Ecto neural progenitor cell (in vitro differentiated cells): ENCODE measurements around the gene ALDH3B2.
"Not testable (repeated sequence)": the region's sequence is repeated elsewhere in the genome, so short reads cannot be mapped to it uniquely, and the experiment has no call there.

Experiments used
- DNase-seq: peaks from one replicate; pipeline ENCODE4 v3.0.0-alpha.2; 2018; ENCODE audit warnings: low spot score

The ALDH3B2 gene

DNA sequence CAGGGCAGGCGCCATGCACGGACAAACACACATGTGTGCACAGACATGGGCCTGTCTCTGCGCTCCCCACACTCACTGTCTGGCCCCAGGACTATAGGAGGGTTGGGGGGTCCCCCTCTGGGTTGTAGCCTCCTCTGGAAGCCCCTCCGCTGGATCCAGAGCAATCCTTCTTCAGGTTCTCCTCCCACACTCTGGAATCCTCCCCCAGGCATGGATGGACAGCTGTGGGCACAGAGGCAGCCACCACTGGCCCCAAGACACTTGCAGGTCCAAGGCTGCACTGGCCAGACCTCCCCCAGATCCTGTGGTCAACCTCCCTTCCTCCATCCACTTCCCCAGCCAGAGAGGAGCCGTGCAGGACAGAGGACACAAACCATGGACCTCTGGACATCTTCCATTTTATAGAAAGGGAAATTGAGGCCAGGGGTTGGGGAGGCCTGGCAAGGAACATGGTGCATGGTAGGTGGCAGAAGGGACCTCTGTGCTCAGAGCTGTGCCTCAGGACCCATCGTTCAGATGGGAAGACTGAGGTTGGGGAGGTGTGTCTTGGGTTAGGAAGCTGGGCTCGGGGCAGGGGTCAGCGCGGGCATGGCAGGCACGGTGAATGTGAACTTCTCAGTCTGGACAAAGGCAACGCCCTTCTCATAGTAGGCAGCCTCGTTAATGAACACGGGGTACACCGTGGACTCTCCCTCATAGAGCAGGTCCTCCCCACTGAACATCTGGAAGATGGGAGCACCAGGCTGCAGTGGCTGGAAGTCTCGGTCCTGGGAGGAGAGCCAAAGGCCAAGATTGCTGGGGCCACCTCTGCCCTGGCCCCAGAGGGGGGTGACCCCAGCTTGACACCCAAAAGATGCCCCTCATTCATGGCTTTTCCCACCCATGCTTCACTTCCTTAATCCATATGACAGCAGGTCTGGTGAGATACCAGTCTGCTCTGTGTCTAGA is 32.0 kb downstream of the ALDH3B2 start:
- DNase-seq = no peak

DNA sequence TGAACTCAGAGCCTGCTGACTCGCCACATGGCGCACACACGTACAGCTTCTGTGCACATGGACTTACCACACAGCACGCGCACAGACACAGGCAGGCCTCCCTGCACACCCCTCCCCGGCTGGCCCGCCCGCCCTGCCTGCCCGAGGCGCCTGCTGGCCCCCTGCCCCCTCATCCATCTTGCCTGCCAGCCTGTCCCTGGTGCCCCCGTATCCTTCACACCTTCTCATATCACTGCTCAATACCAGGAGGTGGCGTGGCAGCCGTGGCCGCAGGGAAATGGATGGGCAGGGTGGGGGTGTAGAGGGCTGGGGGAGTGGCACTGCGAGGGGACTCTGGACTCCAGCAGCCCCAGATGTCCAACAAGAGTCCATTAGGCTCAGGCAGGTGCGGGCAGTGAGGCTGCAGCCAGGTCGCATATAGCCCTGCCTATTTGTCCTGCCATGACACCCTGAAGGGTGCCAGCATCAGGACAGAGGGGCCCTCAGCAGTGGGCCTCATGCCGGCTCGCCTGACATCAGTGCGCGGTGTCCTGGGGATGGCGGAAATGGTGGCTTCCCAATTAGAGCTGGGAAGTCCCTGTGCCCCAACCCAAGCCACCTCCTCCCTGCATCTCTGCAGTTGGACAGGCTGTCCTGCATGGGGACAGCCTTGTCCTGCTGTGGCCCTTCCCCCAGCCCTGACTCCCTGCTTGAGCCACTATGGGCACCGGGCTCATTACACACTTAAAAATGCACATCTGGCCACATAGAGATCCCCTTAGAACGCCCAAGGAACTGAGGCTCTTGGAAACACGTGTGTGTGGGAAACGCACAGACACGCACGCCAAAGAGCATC is 32.9 kb downstream of the ALDH3B2 start:
- DNase-seq = peak; percentile 44

DNA sequence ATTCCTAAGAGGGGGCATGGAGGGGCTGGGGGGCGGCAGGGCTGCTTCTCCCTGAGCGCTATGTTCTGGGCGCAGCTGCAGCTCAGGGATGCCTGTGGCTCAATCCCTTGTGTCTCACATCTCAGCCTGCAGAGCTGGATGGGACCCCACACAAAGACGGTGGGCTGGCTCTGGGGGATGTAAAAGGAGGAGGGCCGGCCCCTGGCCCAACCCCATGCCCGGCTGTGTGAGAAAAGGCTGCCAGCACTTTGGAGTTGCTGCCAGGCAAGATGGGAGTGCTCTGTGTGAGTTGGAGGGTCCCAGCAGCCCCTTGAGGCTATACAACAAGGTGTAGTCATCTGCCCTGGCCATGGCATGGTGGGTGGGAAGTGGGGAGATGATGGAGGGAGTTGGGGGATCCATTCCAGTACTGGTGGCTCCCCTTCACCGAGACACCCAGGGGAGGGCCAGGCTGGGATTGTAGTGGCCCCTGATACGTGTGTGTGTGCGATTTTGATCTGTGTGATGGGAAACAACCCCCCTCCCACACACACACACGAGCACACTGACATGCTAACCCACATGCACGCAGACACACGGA is 33.6 kb downstream of the ALDH3B2 start:
- DNase-seq = peak; percentile 52

DNA sequence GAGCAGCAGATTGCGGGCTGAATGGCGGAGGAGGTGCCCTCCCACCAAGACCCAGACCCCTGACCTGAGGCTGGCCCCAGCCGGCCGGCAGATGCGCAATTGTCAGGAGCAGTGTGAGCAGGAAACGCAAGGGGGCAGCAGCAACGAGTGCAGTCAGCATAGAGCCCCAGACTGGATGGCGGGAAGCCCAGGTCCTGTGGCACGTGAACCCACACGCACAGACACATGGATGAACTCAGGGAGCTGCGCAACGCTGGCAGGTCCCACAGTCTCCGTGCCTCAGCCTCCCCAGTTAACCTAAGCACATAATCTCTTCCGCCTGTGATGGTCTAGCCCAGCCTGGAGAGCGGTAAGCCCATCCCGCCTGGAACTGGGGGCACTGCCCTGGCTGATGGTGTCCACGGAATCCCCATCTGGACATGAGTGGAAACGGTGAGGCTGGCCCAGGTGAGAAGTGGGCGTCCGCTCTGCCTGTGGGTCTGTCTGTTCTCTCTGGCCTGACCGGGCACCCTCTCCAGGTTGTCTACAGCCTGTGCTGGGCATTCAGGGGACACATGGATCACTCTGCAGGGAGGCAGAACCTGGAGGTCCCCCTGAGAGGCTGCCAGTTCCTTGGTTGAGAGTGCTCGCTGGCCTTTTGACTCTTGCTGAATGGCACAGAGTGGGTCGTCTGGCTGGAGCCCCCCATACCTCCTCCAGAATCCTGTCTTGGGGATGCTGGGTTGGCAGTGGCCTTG is 34.2 kb downstream of the ALDH3B2 start:
- peak; percentile 84 for DNase-seq

DNA sequence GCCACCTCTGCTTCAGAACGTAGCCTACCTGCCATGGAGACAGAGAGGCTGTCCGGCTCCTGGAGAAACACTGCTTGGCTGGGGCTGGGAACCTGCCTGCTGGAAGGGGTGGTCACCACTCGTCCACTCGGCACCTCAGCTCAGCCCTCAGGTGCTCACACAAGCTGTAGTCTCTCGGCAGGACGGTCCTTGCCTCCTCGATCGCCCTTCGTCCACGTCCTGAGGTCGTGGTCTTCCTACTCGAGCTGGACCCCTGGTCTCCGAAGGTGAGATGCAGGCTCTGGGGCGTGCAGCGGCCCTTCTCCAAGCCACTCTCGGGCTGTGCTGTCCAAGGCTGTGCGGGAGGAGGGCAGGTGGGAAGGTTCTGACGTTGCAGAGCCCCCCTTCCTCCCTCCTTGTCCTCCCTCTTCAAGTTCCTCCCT is 35.0 kb downstream of the ALDH3B2 start, which contains the start of gene TBX10:
TBX10 (minus strand) TSS at position 326 of the 422 bp plus-strand sequence; CDS start at position 35, 291 bp downstream.
- peak; percentile 50 for DNase-seq

DNA sequence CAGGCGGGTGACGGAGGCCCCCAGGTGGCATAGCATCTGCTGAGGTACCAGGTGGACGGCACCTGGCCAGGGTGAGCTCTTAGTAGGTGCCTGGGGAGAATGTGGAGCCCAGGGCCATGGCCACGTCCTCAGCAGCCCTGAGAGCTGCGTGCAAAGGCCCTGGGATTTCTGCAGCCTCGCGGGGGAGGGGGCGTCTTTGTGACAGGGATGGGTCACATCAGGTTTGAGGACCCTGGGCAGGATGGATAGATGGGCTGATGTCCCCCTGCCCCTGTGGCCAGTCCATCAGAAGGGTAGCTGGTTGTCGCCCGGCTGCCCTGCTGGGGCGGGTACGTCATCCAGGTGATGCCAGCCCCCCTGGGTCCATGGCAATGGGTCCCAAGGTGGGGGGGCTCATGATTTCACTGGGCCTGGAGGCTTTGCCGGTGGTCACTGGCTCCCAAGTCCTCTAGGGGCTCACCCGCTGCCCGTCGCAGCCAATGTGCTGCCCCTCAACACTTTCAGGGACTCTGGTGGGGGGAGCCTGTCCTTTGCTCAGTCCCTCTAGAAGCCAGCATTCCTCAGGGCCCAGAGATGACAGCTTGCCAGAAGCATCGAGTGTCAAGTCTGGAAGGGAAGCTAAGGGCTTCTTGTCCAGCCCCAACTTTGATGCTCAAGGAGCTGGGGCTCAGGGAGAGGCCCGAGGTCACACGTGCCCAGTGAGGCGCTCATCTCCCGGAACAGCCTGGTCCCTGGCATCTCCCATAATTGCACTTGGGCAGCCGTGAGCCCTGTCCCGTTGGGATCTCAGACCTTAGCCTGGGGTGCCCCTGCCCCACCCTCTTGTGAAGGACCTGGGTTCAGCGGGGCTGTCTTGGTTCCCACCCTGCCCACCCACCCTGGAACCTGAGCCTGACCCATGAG is 35.6 kb downstream of the ALDH3B2 start:
- DNase-seq = no peak

DNA sequence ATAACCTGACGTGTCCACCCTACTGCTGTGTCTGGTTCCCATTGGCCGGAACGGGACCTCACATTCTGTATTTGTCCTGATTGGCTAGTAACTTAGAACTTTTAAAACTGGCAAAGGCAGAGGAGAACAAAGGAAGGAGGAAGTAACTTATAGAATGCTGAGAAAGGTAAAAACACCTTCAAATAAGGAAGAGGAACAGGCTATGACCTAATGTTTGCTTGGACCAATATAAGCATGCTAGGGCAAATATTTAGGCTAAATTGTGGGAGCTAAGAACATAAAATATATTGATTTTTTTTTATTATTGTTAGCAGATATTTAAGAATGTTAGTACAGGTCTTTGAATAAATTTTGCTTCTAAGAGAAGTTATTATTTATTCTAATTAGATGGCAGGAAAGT is 37.0 kb downstream of the ALDH3B2 start:
- DNase-seq = not testable (repeated sequence)

DNA sequence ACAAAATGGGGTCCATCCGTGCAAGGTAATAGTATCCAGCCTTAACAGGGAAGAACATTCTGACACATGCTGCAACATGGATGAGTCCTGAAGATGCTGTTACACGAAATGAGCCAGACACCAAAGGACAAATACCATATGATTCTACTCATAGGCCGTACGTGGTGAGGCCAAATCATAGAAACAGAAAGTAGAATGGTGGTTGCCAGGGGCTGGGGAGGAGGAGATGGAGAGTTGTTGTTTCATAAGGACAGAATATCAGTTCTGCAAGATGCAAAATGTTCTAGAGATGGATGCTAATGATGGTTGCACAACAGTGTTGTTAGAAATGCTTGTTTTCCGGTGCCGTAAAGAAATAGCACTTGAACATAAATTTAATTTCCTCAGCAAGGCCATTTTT is 37.5 kb downstream of the ALDH3B2 start:
- DNase-seq = no peak

DNA sequence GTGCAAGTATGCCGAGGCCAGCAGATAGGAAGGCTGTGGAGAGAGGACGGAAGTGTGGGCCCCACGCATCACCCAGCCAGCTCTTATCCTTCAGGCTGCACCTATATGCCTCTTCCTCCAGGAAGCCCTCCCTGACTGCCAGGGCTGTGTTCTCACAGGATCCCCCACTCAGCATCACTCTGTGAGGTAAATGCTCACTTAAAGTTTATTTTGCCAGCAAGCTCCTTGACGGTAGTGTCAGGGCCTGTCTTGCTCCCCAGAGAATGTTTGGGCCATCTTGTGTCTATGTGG is 39.2 kb downstream of the ALDH3B2 start:
- peak; percentile 31 for DNase-seq

DNA sequence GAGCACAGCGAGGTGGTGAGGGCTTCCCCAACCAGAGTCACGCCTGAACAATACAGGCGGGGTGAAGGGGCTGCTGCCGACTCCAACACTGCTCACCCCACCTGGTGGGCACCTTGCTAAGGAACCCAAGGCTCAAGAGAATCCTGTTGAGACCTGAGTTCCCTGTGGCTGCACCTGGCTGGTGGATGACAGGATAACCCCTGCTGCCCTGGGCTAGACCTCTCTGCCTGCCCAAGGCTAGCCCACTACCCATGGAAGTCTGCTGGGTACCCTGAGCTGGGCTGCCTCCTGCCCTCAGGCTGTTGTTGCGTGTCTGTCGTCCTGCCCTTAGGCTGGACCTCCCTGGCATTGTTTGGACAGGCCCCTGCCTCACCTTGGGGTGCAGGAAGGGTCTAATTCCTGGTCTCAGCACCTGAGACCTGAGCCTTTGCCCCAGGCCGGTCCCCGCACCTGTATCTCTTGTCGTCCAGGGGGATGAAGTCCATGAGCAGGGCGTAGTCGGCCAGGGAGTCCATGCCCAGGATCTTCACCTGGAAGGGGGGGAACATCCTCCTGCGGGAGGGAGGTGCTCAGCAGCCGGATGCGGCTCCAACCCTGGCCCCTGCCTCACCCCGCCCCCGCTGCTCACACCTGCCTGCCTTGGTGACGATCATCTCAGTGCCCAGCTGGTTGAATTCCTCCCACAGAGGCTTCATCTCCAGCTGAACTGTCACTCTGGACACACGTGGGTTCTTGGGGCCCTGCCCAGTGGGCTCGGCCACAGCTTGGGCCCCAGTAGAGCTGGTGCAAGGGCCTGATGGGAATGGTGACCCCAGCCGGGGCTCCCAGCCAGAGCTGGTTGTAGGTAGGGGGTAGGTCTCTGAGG is 39.8 kb downstream of the ALDH3B2 start:
- DNase-seq = peak; percentile 44

DNA sequence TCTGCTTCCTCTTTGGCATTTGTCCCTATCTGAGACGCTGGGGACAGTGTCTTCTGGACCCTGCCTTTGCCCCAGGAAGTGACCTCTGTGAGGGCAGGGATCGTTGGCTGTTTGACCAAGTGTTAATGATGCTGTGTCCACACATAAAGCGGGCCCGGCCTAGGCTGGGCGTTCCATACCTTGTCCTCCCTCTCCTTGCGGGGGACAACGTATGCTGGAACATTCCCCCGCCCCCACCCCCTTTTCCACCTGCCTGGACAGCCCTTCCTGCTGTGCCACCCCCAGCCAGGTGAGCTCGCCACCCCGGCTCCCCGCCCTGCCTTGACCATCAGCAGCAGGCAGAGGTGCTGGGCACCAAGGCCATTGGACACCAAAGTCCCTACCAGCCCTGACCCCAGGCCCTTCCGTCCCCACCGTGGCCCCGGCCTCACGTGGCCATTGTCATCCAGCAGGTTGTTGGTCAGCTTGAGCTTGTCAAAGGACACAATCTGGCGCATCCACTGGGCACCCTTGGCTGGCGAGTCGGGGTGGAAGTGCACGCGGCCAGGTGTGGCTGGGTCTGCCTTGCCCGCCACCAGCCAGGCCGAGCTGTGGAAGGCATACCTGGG is 40.6 kb downstream of the ALDH3B2 start:
- peak; percentile 43 for DNase-seq

DNA sequence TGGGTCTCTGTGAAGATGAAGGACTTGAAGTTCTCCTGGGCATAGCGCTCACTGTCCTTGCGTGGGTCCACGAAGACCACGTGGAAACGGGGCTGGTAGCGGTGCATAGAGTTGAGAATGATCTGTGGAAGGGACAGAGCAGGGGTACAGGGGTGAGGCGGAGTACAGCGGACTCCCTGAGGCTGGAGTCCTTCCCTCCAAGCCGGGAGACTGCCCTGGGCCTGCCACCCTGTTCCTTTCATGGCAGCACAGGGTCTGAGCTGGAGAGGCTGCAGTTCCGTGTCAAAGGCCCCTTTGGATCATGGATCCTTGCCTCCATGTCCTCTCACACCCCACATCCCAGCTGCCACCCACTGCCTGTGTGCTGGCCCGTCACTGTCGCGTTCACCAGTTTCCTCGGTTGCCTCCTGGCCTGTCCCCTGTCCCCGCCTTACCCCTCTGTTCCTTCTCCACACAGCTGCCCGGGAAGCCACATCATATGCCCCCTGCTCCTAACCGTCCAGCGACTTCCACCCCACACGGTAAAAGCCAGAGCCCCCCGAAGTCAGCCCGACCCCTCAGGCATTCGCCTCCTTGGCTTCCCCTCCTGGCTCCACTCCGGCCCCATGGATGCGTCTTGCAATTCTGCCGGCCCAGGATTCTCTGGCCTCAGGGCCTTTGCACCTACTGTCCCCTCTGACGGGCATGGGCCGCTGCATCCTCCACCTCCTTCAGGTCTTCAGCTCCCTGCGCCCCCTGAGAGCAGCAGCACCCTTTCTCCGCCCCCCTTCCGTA is 41.3 kb downstream of the ALDH3B2 start:
- no peak for DNase-seq

DNA sequence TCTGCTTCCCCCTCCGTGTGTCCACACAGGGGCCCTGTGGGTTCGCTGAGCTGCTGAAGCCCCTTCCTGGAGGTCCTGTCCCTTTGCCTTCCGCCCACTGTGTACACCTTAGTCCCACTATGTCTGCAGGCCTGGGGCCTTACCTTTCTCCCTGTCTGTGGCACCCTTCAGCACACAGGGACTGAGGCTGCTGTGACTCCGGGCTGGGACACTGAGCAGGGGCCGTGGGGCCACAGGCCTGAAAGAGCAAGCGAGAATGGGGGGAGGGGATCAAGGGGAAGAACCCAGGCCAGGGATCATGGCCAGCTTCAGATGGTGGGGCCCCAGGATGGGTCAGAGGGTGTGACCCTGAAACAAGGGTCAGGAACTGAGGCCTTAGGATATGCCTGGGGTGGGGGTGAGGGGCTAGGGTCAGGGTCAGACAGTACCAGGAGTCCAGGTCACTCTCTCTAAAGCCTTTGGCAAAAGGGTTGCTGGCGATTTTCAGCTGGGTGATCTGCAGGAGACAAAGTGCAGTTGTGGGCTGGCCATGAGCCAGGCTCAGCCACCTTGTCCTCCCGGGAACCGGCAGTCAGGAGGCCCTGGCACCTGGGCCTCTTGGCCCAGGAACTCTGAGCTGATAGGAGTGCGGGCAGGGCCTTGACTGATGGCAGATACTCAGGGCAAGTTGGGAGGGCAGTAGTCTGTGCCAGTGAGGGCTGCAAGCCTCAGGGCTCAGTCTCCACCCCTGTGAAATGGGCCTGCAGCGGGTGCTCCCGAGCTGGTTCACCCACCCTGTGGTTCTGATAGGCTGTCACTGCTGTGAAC is 42.0 kb downstream of the ALDH3B2 start:
- peak; percentile 48 for DNase-seq

DNA sequence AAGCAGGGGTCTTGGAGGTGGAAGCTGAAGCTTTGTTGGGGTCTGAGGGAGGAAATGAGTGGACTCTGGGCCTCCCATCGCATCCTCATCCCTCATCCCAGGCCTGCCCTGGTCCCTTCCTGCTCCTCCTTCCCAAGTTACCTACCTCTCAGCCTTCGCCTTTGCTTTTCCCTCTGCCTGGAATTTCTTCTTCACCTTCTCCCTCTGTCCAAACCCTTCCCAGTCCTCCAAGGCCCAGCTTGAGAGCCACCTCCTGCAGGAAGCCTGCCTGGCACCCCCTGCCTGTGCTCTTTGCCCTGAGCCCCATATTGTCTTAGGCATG is 42.6 kb downstream of the ALDH3B2 start:
- DNase-seq = no peak

DNA sequence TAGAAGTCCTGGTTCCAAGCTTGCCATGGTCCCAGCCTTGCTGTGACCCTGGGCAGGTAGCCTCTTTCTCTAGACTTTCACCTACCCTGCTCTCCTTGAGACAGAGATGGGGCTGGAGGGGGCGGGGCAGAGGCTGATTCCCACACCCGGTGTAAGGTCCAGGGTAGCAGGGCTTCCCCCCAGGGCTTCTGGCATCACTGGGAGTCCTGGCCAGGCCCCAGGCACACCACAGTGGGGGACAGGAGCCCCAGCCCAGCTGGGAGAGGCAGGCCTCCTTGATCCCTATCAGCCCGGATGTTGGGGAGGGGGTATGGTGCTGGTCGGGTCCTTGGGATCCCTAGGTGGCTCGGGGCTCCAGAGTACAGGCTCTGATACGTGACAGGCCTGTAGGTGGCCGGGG is 43.0 kb downstream of the ALDH3B2 start:
- peak; percentile 56 for DNase-seq

DNA sequence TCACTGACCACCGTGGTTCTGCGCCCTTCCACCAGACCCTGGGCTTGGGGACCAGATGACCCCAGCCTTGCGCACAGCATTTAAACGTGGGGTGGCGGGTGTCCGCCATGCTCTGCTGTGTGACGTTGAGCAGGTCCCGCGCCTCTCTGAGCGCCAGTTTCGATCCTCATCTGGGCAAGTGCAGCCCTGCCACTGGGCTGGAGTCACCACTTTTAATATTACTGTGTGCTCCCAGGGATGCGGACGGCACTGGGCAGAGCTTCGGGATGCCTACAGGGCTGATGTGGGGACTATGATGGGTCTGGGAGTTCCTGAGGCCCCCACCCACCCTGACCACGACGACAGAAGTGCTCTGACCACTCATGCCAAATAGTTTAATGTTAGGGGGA is 43.5 kb downstream of the ALDH3B2 start:
- DNase-seq = no peak

DNA sequence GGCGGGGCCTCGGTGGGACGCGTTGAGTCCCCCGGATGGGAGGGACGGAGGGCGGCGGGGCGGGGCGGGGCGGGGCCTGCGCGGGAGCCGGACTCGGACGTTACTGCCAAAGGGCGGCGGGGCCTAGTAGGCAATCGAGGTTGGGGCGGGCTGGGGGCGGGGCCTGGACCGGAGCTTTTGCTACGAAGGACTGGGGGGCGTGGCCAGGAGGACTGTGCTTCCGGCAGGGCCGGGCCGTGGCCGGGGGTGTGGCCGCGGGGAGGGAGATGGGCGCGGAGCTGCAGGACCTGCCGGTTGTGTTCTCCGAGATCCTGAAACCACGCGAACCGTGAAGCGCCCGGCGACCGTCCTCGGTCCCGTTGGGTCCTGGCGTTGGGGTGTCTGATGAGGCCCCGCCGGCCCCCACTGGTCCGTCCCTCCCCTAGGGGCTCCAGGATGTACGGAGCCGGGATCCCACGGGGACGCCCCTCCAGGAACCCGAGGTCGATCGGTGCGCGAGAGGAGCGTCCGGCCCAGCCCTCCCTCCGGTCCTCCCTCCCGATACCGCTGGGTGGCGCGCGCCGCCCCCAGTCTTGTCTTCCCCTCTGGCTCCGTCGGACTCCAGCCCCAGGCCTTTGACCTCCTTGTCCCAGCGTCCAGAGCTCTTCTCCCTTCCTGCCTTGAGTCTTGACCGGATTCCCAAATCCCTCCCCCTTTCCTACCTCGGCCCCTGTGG is 44.0 kb downstream of the ALDH3B2 start:
- DNase-seq = peak; percentile 100
